Small intestine (tissue), 7 donors: ENCODE measurements around the gene SLC2A1. TPM values are rescaled to one million over a fixed set of nuclear protein-coding genes. Genes with fewer than 3 reads are reported as not detected.
A peak's percentile ranks its signal among the peaks of the same experiment; 100 is the strongest.

Experiments
- DNase-seq, 2 donors: peaks; one replicate each; pipeline versions ENCODE4 v3.0.0 to v3.0.0-alpha.2; 2013
- FAIRE-seq: peaks from 2 replicates; lab custom pipeline; 2012; peaks lifted over from hg19 to GRCh38; lab: Jason Lieb, UNC
- H3K27ac ChIP-seq, 3 donors: one replicate each; pipeline ENCODE4 v1.5.1; 2013; ENCODE audit warnings: low read length in 2 of 3, mild to moderate bottlenecking in 2 of 3, control low read depth in 1 of 3, inconsistent platforms in 1 of 3, low read depth in 1 of 3, moderate library complexity in 1 of 3
- H3K27me3 ChIP-seq, 3 donors: one replicate each; pipeline ENCODE4 v1.6.1; 2013; ENCODE audit warnings: low read length in 3 of 3, inconsistent platforms in 1 of 3; ENCODE audit not compliant: control insufficient read depth in 3 of 3, insufficient read depth in 3 of 3
- H3K36me3 ChIP-seq, 3 donors: one replicate each; pipeline ENCODE4 v1.6.1; 2013; ENCODE audit warnings: low read length in 3 of 3, inconsistent platforms in 1 of 3, low read depth in 1 of 3, mild to moderate bottlenecking in 1 of 3, moderate library complexity in 1 of 3; ENCODE audit not compliant: control insufficient read depth in 3 of 3, insufficient read depth in 2 of 3
- H3K4me1 ChIP-seq, 3 donors: one replicate each; pipeline ENCODE4 v1.6.1; 2013; ENCODE audit warnings: low read length in 2 of 3, inconsistent platforms in 1 of 3, low read depth in 1 of 3, mild to moderate bottlenecking in 1 of 3, moderate library complexity in 1 of 3; ENCODE audit not compliant: control insufficient read depth in 3 of 3, insufficient read depth in 2 of 3
- H3K4me3 ChIP-seq, 3 donors: one replicate each; pipeline ENCODE4 v1.5.1; 2013; ENCODE audit warnings: low read length in 3 of 3, control low read depth in 1 of 3, inconsistent platforms in 1 of 3, low read depth in 1 of 3, mild to moderate bottlenecking in 1 of 3, moderate library complexity in 1 of 3
- H3K9me3 ChIP-seq, 2 donors: one replicate each; pipeline ENCODE4 v1.6.1; 2013; ENCODE audit warnings: low read depth in 1 of 2, low read length in 1 of 2; ENCODE audit not compliant: control insufficient read depth in 2 of 2, insufficient read depth in 1 of 2
- WGBS, 3 donors: extraction: QIAGEN DNeasy Blood & Tissue Kit; methylation state at CpG; one replicate each; pipeline ENCODE4 v1.1.7; 2013; 5-methylcytosine and 5-hydroxymethylcytosine counted together
- polyA plus RNA-seq, 4 donors: library from polyadenylated mRNA; stranded (reverse) in 3 of 4; unstranded in 1 of 4; fragments of 200-250 nt in 3 of 4; fragments of 120-200 nt in 1 of 4; gene quantifications; one replicate each; pipeline versions ENCODE4 v1.2.1 to v1.2.3, GENCODE V29; 2013
- donor health status: healthy with polysubstance abuse.
- donor health status: control.
- donor health status: control.
- donor health status: Bipolar disorder and iron deficiency.
- donor health status: healthy.

The SLC2A1 gene
- polyA plus RNA-seq, 4 donors = 1.1 to 61.3 (median 8.4) TPM

DNA sequence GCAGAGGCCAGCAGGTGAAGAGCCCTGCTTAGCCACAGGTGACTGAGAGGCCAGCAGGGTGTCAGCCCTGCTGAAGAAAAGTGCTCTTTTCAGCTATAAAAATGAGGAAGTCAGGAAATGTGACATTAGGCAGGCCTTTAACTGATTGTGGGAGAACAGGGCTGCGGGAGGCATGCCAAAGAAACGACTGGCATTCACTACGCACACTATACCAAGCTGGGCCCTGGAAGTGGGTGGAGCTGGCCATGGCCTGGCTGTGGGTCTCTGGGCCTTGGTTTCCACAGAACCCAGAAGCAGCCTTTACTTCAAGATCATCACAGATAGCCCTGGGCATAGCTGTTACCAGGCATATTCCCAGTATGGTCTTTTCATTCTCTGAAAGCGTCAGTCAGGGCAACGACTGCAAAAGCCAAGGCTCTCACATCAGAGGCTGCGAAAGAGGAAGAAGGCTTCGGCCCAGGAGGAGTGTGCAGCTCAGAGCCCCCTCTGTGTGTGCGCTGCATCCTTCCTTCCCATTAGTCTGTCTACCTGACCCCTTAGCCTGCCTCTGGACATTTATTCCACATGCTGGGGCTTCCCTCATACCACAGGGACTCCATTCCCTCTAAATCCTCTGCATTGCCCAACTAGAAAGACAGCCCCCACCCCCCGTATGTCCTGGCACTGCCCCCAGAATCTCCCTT is 14.3 kb downstream of the SLC2A1 start:
- peaks cover 21 to 56% (median 24%) of the 10 kb centered on the region in 3 donors for H3K4me1 ChIP-seq

DNA sequence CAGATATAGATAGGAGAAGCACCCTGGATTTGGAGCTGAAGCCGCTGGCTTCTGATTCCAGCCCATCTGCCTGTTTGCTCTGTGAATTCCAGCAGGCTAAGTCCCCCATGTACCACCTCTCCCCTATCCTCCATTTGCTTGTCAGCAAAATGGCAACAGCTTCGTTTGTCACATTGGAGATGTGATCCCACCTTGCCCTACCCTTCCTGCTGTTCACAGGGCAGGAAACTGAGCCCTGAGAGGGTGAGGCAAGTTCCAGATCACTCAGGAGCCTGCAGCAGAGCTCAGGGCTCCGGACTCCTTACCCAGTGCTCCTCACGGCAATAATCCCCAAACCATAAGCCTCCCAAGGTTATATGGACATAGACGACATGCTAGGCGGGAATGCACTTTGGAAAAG is 14.9 kb downstream of the SLC2A1 start:
- Histone ChIP-seq H3K27ac (peak overlapping the region; percentile 12 to 49 (median 46)), H3K9me3 (no peaks in the 10 kb centered on the region)

More for the DNA sequence above, 14.3 kb downstream of the SLC2A1 start:
- Histone ChIP-seq H3K27me3 (no peaks in the 10 kb centered on the region), H3K4me3 (no peak overlapping the region), H3K36me3 (peaks cover 0 to 84% (median 0%) of the 10 kb centered on the region in 3 donors), H3K9me3 (no peaks in the 10 kb centered on the region), H3K27ac (peak overlapping the region in 2 of 3 donors; percentile 46 to 49)
- WGBS, 3 donors = 58 to 66% (median 62%) methylated on average over 9 of the region's 9 CpGs
- FAIRE-seq = no peak
- peak in 1 of 2 donors; percentile 22 for DNase-seq

DNA sequence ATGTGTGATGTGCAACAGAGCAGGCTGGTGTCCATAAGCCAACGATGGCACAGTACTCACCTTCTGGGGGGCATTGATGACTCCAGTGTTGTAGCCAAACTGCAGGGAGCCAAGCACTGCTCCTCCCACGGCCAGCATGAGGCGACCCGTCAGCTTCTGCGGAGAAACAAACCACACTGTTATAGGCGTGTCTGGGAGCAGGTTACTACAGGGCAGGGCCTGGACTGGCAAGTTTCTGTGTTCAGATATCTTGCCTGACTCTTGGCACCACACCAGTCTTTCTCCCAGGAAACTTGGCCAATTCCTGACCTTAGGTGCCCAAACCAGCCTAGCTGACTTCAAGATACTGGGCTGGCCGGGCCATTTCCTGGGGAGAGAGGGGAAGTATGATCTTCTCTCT is 15.5 kb downstream of the SLC2A1 start:
- Histone ChIP-seq H3K36me3 (peaks cover 0 to 90% (median 0%) of the 10 kb centered on the region in 3 donors), H3K4me3 (no peak overlapping the region), H3K4me1 (peaks cover 21 to 64% (median 29%) of the 10 kb centered on the region in 3 donors), H3K27ac (peak overlapping the region; percentile 35 to 49 (median 46)), H3K9me3 (no peaks in the 10 kb centered on the region), H3K27me3 (no peaks in the 10 kb centered on the region)
- peak; percentile 64 to 95 for DNase-seq
- 3 to 51% (median 20%) methylated on average over 7 of the region's 7 CpGs for WGBS, 3 donors
- FAIRE-seq = no peak

More for the DNA sequence above, 14.9 kb downstream of the SLC2A1 start:
- FAIRE-seq (no peak), DNase-seq (no peak)
- Histone ChIP-seq H3K4me3 (no peak overlapping the region), H3K27me3 (no peaks in the 10 kb centered on the region), H3K4me1 (peaks cover 20 to 58% (median 25%) of the 10 kb centered on the region in 3 donors), H3K36me3 (peaks cover 0 to 89% (median 0%) of the 10 kb centered on the region in 3 donors)
- WGBS, 3 donors = 52 to 74% (median 58%) methylated on average over 6 of the region's 6 CpGs

DNA sequence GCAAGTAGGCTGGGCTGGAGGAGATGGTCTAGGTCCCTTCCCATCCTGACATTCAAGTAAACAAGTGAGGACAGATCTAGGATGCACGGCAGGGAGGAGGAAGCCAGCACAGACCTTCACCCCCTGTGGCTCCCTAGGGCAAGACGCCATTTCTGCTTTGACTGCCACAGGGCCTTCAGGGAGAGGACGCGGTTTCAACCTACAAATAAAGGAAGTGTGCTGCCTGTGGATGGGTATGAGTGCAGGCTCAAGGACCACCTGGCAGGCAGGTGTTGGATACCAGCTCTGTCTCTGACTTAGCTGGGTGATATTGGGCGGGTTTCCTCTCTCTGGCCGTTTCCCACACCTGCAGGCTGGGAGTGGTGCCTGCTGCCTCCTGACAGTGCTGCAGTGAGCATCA is 16.2 kb downstream of the SLC2A1 start:
- Histone ChIP-seq H3K4me3 (no peak overlapping the region), H3K9me3 (no peaks in the 10 kb centered on the region), H3K4me1 (peaks cover 21 to 71% (median 29%) of the 10 kb centered on the region in 3 donors), H3K36me3 (peaks cover 0 to 89% (median 0%) of the 10 kb centered on the region in 3 donors), H3K27ac (peak overlapping the region in 2 of 3 donors; percentile 62 to 95), H3K27me3 (no peaks in the 10 kb centered on the region)
- DNase-seq (no peak), FAIRE-seq (no peak)
- WGBS, 3 donors = 51 to 65% (median 58%) methylated on average over 6 of the region's 6 CpGs

DNA sequence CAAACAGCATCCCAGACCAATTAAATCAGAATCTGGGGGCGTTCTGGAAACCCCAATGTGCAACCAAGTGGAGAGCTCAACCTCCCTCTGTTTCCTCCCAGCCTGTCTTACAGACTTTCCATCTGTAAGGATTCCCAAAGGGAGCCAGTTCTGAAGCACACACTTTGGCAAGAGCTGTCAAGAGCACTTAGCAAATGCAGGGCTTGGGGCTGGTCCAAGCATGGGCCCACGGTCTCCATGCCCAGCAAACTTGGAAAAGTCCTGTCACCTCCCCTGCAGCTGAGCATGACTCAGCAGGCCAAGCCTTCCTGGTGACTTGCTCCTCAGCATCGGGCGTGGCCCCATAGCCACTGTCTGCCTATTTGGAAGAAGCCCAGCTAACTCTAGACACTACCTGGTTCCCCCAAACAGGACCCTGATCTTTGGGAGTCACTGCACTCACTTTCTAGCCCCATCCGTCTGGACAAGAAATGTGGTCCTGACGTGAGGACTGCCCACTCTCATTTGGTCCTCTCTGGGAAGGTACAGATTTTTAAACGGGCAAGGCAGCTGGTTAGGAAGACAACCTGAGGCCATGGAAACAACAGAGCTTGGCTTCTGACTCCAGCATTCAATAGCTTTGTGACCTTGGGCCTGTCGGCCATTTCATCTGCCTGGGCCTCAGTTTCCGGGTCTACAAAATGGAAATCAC is 16.9 kb downstream of the SLC2A1 start:
- H3K27ac ChIP-seq = peak overlapping the region in 2 of 3 donors; percentile 62 to 95
- FAIRE-seq (no peak), DNase-seq (peak; percentile 76 to 90)
- H3K9me3 ChIP-seq = no peaks in the 10 kb centered on the region
- peaks cover 21 to 78% (median 29%) of the 10 kb centered on the region in 3 donors for H3K4me1 ChIP-seq
- peaks cover 0 to 89% (median 0%) of the 10 kb centered on the region in 3 donors for H3K36me3 ChIP-seq
- H3K27me3 ChIP-seq = no peaks in the 10 kb centered on the region
- no peak overlapping the region for H3K4me3 ChIP-seq
- 42 to 66% (median 51%) methylated on average over 9 of the region's 9 CpGs for WGBS, 3 donors

DNA sequence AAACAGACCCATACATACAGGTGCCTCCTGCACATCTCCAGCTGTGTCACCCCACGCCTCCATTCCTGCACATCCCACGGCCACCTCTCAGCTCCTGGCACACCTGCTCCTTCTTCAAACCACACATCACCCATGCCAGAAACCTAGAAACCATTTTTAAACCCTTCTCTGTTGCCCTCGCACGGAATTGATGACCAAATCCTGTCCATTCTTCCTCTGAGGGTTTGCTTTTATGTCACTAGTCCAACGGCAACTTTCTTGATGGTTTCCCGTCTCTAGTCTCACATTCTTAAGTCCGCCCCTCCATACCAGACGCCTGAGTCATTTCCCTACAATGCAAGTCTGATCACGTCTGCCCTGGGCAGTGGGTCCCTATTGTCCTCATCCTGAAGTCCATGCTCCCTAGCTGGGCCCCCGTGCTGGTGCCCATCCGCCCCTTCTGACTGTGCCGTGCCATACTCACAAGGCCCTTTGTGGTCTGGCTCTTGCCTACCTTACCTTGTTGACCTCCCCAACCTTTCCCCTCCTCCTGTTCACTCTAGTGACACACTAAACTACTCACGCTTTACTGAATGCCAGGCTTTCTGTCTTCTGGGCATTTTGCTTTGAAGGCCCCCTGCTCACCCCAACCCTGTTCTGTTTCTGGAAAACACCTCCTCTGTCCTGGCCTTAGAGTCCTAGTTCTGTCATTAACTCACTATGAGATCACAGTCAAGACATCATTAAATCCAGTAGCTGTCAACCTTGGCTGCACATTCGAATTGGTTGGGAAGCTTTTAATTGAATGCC is 17.6 kb downstream of the SLC2A1 start:
- peak overlapping the region in 2 of 3 donors; percentile 13 to 95 for H3K27ac ChIP-seq
- DNase-seq (peak in 1 of 2 donors; percentile 54), FAIRE-seq (no peak)
- 72 to 76% (median 74%) methylated on average over 14 of the region's 14 CpGs for WGBS, 3 donors
- H3K4me1 ChIP-seq = peaks cover 25 to 85% (median 32%) of the 10 kb centered on the region in 3 donors
- H3K9me3 ChIP-seq = no peaks in the 10 kb centered on the region
- no peak overlapping the region for H3K4me3 ChIP-seq
- H3K27me3 ChIP-seq = no peaks in the 10 kb centered on the region
- peaks cover 0 to 87% (median 0%) of the 10 kb centered on the region in 3 donors for H3K36me3 ChIP-seq

DNA sequence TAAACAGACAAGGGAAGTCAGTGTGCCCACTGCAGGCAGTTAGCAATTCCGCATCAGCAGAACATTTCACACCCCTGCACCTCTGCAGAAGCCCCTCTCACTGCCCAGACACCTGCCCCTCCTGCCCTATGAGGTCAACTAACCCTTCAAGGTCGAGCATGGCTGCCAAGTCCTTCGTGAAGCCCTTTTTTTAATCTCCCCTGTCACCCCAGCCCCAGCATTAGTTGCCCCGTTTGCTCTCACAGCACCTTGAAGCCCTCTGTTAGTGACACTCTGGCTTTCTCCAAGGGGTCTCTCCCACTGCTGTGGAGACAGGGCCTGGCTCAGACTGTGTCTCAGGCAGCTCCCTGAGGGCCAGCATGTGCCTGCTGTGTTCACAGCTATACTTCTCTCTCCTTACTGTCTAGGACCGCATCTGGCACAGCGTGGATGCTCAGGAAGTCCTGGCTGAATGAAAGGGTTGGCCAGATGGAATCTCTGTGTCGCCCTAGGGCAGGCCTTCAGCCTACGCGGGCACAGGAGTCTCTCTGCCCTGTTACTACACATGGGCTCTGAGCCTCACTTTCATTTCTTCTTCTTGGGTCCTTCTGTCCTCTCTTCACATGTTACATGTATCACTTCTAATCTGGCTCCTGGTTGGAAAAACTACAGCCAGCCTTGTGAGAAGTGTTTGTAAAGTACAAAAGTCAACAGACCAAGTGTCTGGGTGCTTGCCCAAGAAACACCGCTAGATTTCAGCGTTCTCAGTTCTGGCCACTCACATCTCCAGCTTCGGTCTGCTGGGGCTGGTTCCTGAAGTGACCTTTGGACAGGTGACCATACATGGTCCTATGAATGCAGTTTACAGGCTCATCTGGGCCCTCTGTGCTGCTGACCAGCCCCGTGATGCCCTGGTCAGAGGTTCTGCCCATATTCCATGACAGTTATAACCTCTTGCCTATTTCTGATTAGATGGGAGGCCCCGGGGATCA is 19.7 kb downstream of the SLC2A1 start:
- peak; percentile 56 to 85 for DNase-seq
- peaks cover 18 to 86% (median 24%) of the 10 kb centered on the region in 3 donors for H3K4me1 ChIP-seq
- no peaks in the 10 kb centered on the region for H3K9me3 ChIP-seq
- WGBS, 3 donors = 68 to 79% (median 74%) methylated on average over 14 of the region's 14 CpGs
- no peak for FAIRE-seq
- peaks cover 0 to 93% (median 0%) of the 10 kb centered on the region in 3 donors for H3K36me3 ChIP-seq
- peak overlapping the region; percentile 6 to 95 (median 44) for H3K27ac ChIP-seq
- no peaks in the 10 kb centered on the region for H3K27me3 ChIP-seq
- no peak overlapping the region for H3K4me3 ChIP-seq
